AG20443 (cell line): Measurements from ENCODE around the gene EEF1AKMT2.

Experiments
- DNase-seq: peaks from one replicate; pipeline ENCODE4 v3.0.0; 2012; ENCODE audit warnings: low spot score, mixed read lengths

The EEF1AKMT2 gene

GRCh38 chr10:124737221-124737620 is 54.5 kb downstream of the EEF1AKMT2 start:
- DNase-seq = no peak

GRCh38 chr10:124736491-124737136 is 55.1 kb downstream of the EEF1AKMT2 start:
- peak; percentile 45 for DNase-seq

GRCh38 chr10:124735491-124736286 is 56.0 kb downstream of the EEF1AKMT2 start:
- no peak for DNase-seq

- no peak for DNase-seq
Measured at GRCh38 chr10:124734311-124735166, 57.1 kb downstream of the EEF1AKMT2 start.

- DNase-seq = no peak
Measured at GRCh38 chr10:124733571-124734245, 58.0 kb downstream of the EEF1AKMT2 start.

GRCh38 chr10:124732931-124733570 is 58.6 kb downstream of the EEF1AKMT2 start:
- DNase-seq = no peak

- DNase-seq = no peak
Measured at GRCh38 chr10:124731551-124731950, 60.1 kb downstream of the EEF1AKMT2 start.

GRCh38 chr10:124730790-124731189 is 60.9 kb downstream of the EEF1AKMT2 start:
- no peak for DNase-seq

GRCh38 chr10:124728830-124729661 is 62.6 kb downstream of the EEF1AKMT2 start:
- no peak for DNase-seq

GRCh38 chr10:124728071-124728829 is 63.4 kb downstream of the EEF1AKMT2 start:
- peak; percentile 62 for DNase-seq

- DNase-seq = no peak
Measured at GRCh38 chr10:124727361-124727960, 64.2 kb downstream of the EEF1AKMT2 start.

- DNase-seq = no peak
Measured at GRCh38 chr10:124725791-124726190, 65.9 kb downstream of the EEF1AKMT2 start.

GRCh38 chr10:124725171-124725631 is 66.5 kb downstream of the EEF1AKMT2 start:
- DNase-seq = no peak

GRCh38 chr10:124724279-124725027 is 67.2 kb downstream of the EEF1AKMT2 start:
- no peak for DNase-seq

- DNase-seq = no peak
Measured at GRCh38 chr10:124723826-124724225, 67.9 kb downstream of the EEF1AKMT2 start.

- DNase-seq = peak; percentile 53
Measured at GRCh38 chr10:124722798-124723783, 68.6 kb downstream of the EEF1AKMT2 start.

- no peak for DNase-seq
Measured at GRCh38 chr10:124721330-124722045, 70.2 kb downstream of the EEF1AKMT2 start.
